DOHH2 (cell line): Measurements from ENCODE around the gene DACH1.

Source experiments
- H3F3A ChIP-seq: fragments of 200-600 bp; sonication (generic), shearing (Covaris generic); 2 replicates; pipeline ENCODE4 v1.6.0; 2016; ENCODE audit warnings: antibody characterized with exemption, mild to moderate bottlenecking; ENCODE audit not compliant: control insufficient read depth, insufficient read depth
- H3K27ac ChIP-seq: fragments of 200-600 bp; sonication (generic); 2 replicates; pipeline ENCODE4 v1.5.1; 2014; ENCODE audit warnings: low read depth, mild to moderate bottlenecking, low read length, moderate library complexity
- H3K27me3 ChIP-seq: fragments of 200-600 bp; sonication (generic); 2 replicates; pipeline ENCODE4 v1.6.1; 2014; ENCODE audit warnings: mild to moderate bottlenecking, low read length, mixed read lengths; ENCODE audit not compliant: control insufficient read depth
- H3K36me3 ChIP-seq: fragments of 200-600 bp; sonication (generic); 2 replicates; pipeline ENCODE4 v1.6.1; 2014; ENCODE audit warnings: mild to moderate bottlenecking, low read length, moderate library complexity, mixed read lengths; ENCODE audit not compliant: control insufficient read depth
- H3K4me1 ChIP-seq: fragments of 200-600 bp; sonication (generic); 2 replicates; pipeline ENCODE4 v1.6.1; 2014; ENCODE audit warnings: mild to moderate bottlenecking, low read length, mixed read lengths; ENCODE audit not compliant: control insufficient read depth
- H3K4me2 ChIP-seq: fragments of 200-600 bp; sonication (generic); 2 replicates; pipeline ENCODE4 v1.6.0; 2014; ENCODE audit warnings: mild to moderate bottlenecking, low read length, moderate library complexity
- H3K4me3 ChIP-seq: fragments of 200-600 bp; sonication (generic); 2 replicates; pipeline ENCODE4 v1.5.1; 2014; ENCODE audit warnings: mild to moderate bottlenecking, low read length, mixed read lengths
- H3K79me2 ChIP-seq: fragments of 200-600 bp; sonication (generic); 2 replicates; pipeline ENCODE4 v1.6.1; 2014; ENCODE audit warnings: mild to moderate bottlenecking, low read length, mixed read lengths; ENCODE audit not compliant: control insufficient read depth
- H3K9me2 ChIP-seq: fragments of 200-600 bp; sonication (generic); replicated peaks from 2 replicates; pipeline ENCODE4 v1.6.1; 2014; ENCODE audit warnings: mild to moderate bottlenecking, low read length, mixed read lengths; ENCODE audit not compliant: control insufficient read depth
- H3K9me3 ChIP-seq: fragments of 200-600 bp; sonication (generic); 2 replicates; pipeline ENCODE4 v1.6.1; 2014; ENCODE audit warnings: antibody characterized with exemption, low read length, mixed read lengths; ENCODE audit not compliant: control insufficient read depth, insufficient read depth
- H4K20me1 ChIP-seq: fragments of 200-600 bp; sonication (generic); 2 replicates; pipeline ENCODE4 v1.6.0; 2014; ENCODE audit warnings: low read depth, mild to moderate bottlenecking, antibody characterized with exemption, low read length, moderate library complexity; ENCODE audit not compliant: control insufficient read depth, insufficient read depth
- CTCF ChIP-seq: fragments of 200-600 bp; sonication (generic); IDR thresholded peaks from one replicate; pipeline ENCODE4 v1.5.1; 2014; ENCODE audit warnings: antibody characterized with exemption, mild to moderate bottlenecking, low read depth, low read length; ENCODE audit not compliant: poor library complexity, severe bottlenecking
- EZH2phosphoT487 ChIP-seq: fragments of 200-600 bp; sonication (generic); IDR thresholded peaks from 2 replicates; pipeline ENCODE4 v1.6.1; 2017; ENCODE audit warnings: borderline replicate concordance, mild to moderate bottlenecking, antibody characterized with exemption, low read length, moderate library complexity, mixed read lengths

Gene DACH1

GRCh38 chr13:71514900-71515743, 351.9 kb downstream of the DACH1 start:
- H3K4me1 ChIP-seq = no peaks in the 10 kb centered on the region
- no peak overlapping the region for H3K4me3 ChIP-seq
- no peaks in the 10 kb centered on the region for H3K9me2 ChIP-seq
- no peaks in the 10 kb centered on the region for H3K27me3 ChIP-seq
- H3K4me2 ChIP-seq = no peak overlapping the region
- TF ChIP-seq CTCF (no peak), EZH2phosphoT487 (no peak)
- H3F3A ChIP-seq = no peaks in the 10 kb centered on the region
- no peaks in the 10 kb centered on the region for H3K36me3 ChIP-seq
- H3K9me3 ChIP-seq = no peaks in the 10 kb centered on the region
- H4K20me1 ChIP-seq = no peaks in the 10 kb centered on the region
- H3K27ac ChIP-seq = no peak overlapping the region
- no peaks in the 10 kb centered on the region for H3K79me2 ChIP-seq

- TF ChIP-seq EZH2phosphoT487 (no peak), CTCF (no peak)
- H3K27me3 ChIP-seq = no peaks in the 10 kb centered on the region
- H3K27ac ChIP-seq = no peak overlapping the region
- no peaks in the 10 kb centered on the region for H3F3A ChIP-seq
- H3K4me1 ChIP-seq = no peaks in the 10 kb centered on the region
- H3K9me2 ChIP-seq = no peaks in the 10 kb centered on the region
- no peak overlapping the region for H3K4me2 ChIP-seq
- H3K79me2 ChIP-seq = no peaks in the 10 kb centered on the region
- no peak overlapping the region for H3K4me3 ChIP-seq
- no peaks in the 10 kb centered on the region for H4K20me1 ChIP-seq
- H3K9me3 ChIP-seq = no peaks in the 10 kb centered on the region
- H3K36me3 ChIP-seq = no peaks in the 10 kb centered on the region
Measured at GRCh38 chr13:71513411-71514033, 353.5 kb downstream of the DACH1 start.

DNA sequence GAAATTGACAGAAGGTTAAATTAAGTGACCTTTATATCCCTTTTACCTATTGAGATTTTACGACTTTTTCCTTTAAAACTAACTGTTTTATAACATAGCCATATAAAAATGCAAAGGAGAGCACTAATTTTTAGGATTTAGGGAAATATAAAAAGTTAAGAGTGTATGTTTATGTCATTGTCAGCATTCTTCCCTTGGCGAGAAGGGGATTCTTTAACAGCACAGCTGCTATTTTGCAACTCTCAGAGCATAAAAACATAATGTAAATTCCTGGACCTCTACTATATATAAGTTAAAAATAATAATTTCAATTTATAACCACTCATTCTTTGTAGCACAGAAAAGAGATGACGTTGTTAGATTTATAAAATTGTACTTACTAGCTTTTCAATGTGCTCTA, 363.2 kb downstream of the DACH1 start:
- Histone ChIP-seq H3K27me3 (no peaks in the 10 kb centered on the region), H3K4me1 (no peaks in the 10 kb centered on the region), H3K4me2 (no peak overlapping the region), H4K20me1 (no peaks in the 10 kb centered on the region), H3K27ac (no peak overlapping the region), H3K4me3 (no peak overlapping the region), H3K79me2 (no peaks in the 10 kb centered on the region), H3K9me2 (no peaks in the 10 kb centered on the region), H3K36me3 (no peaks in the 10 kb centered on the region), H3F3A (no peaks in the 10 kb centered on the region), H3K9me3 (no peaks in the 10 kb centered on the region)
- no peak for TF ChIP-seq EZH2phosphoT487
- TF ChIP-seq CTCF = no peak
